BE2C (cell line): ENCODE data around the gene MED23.

Experiments used
- DNase-seq: peaks from one replicate; pipeline ENCODE4 v3.0.0-alpha.2; 2020
- H3K27me3 ChIP-seq: fragments of 250-450 bp; sonication (Bioruptor Pico); 2 replicates; pipeline ENCODE4 v1.5.1; 2020; ENCODE audit warnings: mild to moderate bottlenecking
- H3K36me3 ChIP-seq: fragments of 250-450 bp; sonication (Bioruptor Pico); 2 replicates; pipeline ENCODE4 v1.5.1; 2020; ENCODE audit warnings: mild to moderate bottlenecking
- H3K4me1 ChIP-seq: fragments of 250-450 bp; sonication (Bioruptor Pico); 2 replicates; pipeline ENCODE4 v1.5.1; 2020
- H3K4me3 ChIP-seq: 2 replicates; pipeline ENCODE4 v1.5.1; 2011; ENCODE audit warnings: low read depth, low read length
- H3K9me3 ChIP-seq: fragments of 250-450 bp; sonication (Bioruptor Pico); 2 replicates; pipeline ENCODE4 v1.5.1; 2020
- TF ChIP-seq, protein P1 (sequence below): IDR thresholded peaks from 2 replicates; pipeline ENCODE4 v1.5.1; 2012; ENCODE audit warnings: mild to moderate bottlenecking, low read depth, low read length

MED23 gene

DNA sequence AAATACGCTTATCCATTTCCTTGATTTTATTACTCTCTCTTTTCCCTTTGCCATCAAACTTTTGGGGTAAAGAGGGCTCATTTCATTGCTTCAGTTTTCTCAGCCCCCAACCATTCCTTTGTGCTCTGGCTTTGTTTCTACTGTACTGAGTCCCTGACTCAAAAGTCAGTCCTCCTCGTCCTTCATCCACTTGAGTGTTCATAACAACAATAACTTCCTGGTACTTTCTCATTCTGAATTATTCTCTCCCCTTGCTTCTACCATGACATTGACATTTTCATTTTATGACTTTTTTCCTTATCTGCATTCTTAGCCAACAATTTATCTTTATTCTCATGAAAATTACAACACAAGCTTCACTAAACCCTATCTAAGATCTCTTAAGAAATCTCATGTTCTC lies 10.0 kb upstream of the MED23 start:
- Histone ChIP-seq H3K4me3 (no peak overlapping the region), H3K27me3 (no peaks in the 10 kb centered on the region), H3K36me3 (no peaks in the 10 kb centered on the region), H3K4me1 (no peaks in the 10 kb centered on the region; the same call in none of the 2 replicates), H3K9me3 (no peaks in the 10 kb centered on the region)
- TF ChIP-seq, protein P1, sequence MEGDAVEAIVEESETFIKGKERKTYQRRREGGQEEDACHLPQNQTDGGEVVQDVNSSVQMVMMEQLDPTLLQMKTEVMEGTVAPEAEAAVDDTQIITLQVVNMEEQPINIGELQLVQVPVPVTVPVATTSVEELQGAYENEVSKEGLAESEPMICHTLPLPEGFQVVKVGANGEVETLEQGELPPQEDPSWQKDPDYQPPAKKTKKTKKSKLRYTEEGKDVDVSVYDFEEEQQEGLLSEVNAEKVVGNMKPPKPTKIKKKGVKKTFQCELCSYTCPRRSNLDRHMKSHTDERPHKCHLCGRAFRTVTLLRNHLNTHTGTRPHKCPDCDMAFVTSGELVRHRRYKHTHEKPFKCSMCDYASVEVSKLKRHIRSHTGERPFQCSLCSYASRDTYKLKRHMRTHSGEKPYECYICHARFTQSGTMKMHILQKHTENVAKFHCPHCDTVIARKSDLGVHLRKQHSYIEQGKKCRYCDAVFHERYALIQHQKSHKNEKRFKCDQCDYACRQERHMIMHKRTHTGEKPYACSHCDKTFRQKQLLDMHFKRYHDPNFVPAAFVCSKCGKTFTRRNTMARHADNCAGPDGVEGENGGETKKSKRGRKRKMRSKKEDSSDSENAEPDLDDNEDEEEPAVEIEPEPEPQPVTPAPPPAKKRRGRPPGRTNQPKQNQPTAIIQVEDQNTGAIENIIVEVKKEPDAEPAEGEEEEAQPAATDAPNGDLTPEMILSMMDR = no peak
- DNase-seq = no peak

DNA sequence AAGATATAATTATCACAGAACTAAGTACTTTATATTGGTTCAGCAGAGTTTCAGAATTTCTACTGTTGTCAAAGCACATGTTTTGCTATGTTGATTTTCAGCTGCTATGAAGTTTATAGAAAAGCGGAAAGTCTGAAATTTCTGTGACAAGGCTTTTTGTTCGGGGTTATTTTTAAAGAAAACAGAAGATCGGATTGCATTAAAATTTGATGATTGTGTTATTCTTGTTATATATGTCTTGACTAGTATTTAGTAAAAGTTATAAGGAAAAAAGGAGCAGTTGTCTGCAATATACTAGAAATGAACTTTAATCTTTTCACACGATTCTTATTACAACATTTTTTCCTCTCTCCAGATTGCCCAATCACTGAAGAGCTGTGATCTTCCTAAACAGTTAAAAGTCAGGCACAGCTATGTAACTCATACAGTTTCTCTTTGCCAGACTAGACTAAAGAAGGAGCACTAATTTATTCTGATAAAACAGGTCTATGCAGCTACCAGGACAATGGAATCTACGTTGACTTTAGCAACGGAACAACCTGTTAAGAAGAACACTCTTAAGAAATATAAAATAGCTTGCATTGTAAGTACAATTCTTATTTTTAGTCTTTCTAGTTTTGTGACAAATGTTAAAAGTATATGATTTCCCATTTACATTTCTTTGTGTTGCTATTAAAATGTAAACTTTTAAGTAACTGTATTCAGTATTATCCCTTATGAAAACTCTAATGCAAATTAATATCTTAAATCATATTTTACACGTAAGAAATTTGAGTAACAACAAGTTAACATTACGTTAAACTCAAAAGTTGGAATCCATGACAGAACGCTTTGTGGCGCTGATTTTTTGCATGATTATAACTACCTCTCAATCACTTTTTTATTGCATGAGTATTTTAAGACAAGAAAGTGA lies 9.1 kb upstream of the MED23 start, which contains the start of gene ENPP3:
TSS of gene ENPP3 (plus strand) at position 423 of the 913 bp plus-strand sequence. CDS start at position 506, 83 bp downstream.
- H3K4me3 ChIP-seq = no peak within 1 kb of the TSS
- DNase-seq = no peak
- H3K4me1 ChIP-seq = no peaks in the 10 kb centered on the region; the same call in none of the 2 replicates
- H3K27me3 ChIP-seq = no peaks in the 10 kb centered on the region
- H3K9me3 ChIP-seq = no peaks in the 10 kb centered on the region
- no peaks in the 10 kb centered on the region for H3K36me3 ChIP-seq
- TF ChIP-seq, protein P1 = no peak

GRCh38 chr6:131635384-131636340 lies 7.6 kb upstream of the MED23 start:
- no peak for DNase-seq
- no peaks in the 10 kb centered on the region; the same call in none of the 2 replicates for H3K4me1 ChIP-seq
- H3K9me3 ChIP-seq = no peaks in the 10 kb centered on the region
- TF ChIP-seq, protein P1 = no peak
- no peaks in the 10 kb centered on the region for H3K36me3 ChIP-seq
- H3K27me3 ChIP-seq = no peaks in the 10 kb centered on the region
- H3K4me3 ChIP-seq = no peak overlapping the region

GRCh38 chr6:131631625-131632289 lies 3.7 kb upstream of the MED23 start:
- Histone ChIP-seq H3K4me1 (no peaks in the 10 kb centered on the region), H3K4me3 (no peak overlapping the region), H3K9me3 (no peaks in the 10 kb centered on the region), H3K27me3 (no peaks in the 10 kb centered on the region), H3K36me3 (no peaks in the 10 kb centered on the region)
- TF ChIP-seq, protein P1 = no peak
- DNase-seq = no peak

DNA sequence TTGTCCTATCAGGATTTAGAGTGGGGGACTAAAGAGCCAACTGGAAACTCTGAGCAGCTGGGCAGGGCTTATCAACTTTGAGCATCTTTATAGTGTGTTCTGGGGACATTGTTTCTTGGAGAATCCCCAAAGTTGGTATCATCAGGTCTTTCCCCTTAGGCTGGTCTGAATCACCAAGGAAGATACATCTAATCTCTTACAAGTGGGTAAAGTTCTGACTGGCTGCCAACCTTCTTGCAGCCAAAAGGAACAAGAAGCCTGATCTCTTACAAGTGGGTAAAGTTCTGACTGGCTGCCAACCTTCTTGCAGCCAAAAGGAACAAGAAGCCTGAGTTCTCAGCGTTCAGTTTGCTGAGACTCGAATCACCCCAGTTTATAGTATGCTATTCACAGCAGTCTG lies 1.6 kb upstream of the MED23 start:
- no peaks in the 10 kb centered on the region for H3K9me3 ChIP-seq
- TF ChIP-seq, protein P1 = no peak
- no peaks in the 10 kb centered on the region for H3K27me3 ChIP-seq
- H3K4me3 ChIP-seq = no peak overlapping the region
- H3K36me3 ChIP-seq = no peaks in the 10 kb centered on the region
- H3K4me1 ChIP-seq = no peaks in the 10 kb centered on the region
- DNase-seq = no peak
